Measurements from ENCODE around the gene KSR1. TPM values are rescaled to one million over a fixed set of nuclear protein-coding genes. Genes with fewer than 3 reads are reported as not detected.

KSR1 gene
- polyA plus RNA-seq, 1 of the 3 experiments (the other 2 are of a cell fraction) = 7.5 TPM

GRCh38 chr17:27418366-27418615, 38.0 kb upstream of the KSR1 start:
- H3F3A ChIP-seq (replicated peaks; ENCODE audit: insufficient read depth) = no peaks in the 10 kb centered on the region
- no peak overlapping the region for H3K4me3 ChIP-seq (ENCODE audit: low read depth in 2 of 2, low read length in 1 of 2)
- H3K27ac ChIP-seq (ENCODE audit: low read depth in 2 of 2, low read length in 1 of 2) = no peak overlapping the region
- WGBS (ENCODE audit: low lambda C conversion rate) = 29% methylated on average over 2 of the region's 3 CpGs
- no peaks in the 10 kb centered on the region; a peak in 1 of 4 replicates for H3K4me1 ChIP-seq (ENCODE audit: control insufficient read depth in 1 of 2, insufficient read depth in 2 of 2, low read depth in 1 of 2, low read length in 1 of 2)
- no peak overlapping the region for H2AFZ ChIP-seq (ENCODE audit: low read depth)
- no peaks in the 10 kb centered on the region for H3K9me2 ChIP-seq
- no peaks in the 10 kb centered on the region; the same call in 1 of the 2 replicates for H3K27me3 ChIP-seq (ENCODE audit: insufficient read depth)
- no peak overlapping the region for H3K4me2 ChIP-seq
- H3K9me3 ChIP-seq = no peaks in the 10 kb centered on the region
- no peak for TF ChIP-seq EP300 (IDR thresholded peaks at IDR 0.05; ENCODE audit: borderline replicate concordance in 1 of 2, low read depth in 1 of 2, low read length in 1 of 2)
- TF ChIP-seq POLR2AphosphoS5 (IDR thresholded peaks at IDR 0.05; ENCODE audit: low read depth, low read length) = no peak
- no peak for TF ChIP-seq TAF1 (IDR thresholded peaks at IDR 0.05; ENCODE audit: borderline replicate concordance, low read depth, low read length)
- no peak for TF ChIP-seq YY1 (IDR thresholded peaks at IDR 0.05; ENCODE audit: low read depth)
- no peak for TF ChIP-seq MXI1 (IDR thresholded peaks at IDR 0.05; ENCODE audit: low read depth, low read length)
- TF ChIP-seq TCF12 (IDR thresholded peaks at IDR 0.05) = no peak
- no peaks in the 10 kb centered on the region for H4K20me1 ChIP-seq (ENCODE audit: insufficient read depth)
- POLR2A ChIA-PET = no interaction called here
- CTCF ChIA-PET = no interaction called here
- no peaks in the 10 kb centered on the region for H3K36me3 ChIP-seq (replicated peaks in 1 of 2; ENCODE audit: control insufficient read depth in 1 of 2, insufficient read depth in 2 of 2, low read length in 1 of 2)
- no peak overlapping the region for H3K9ac ChIP-seq
- DNase-seq = no peak
- no peaks in the 10 kb centered on the region for H3K79me2 ChIP-seq (ENCODE audit: insufficient read depth)

GRCh38 chr17:27419156-27419555, 37.1 kb upstream of the KSR1 start:
- Histone ChIP-seq H3K79me2 (ENCODE audit: insufficient read depth) (no peaks in the 10 kb centered on the region), H4K20me1 (ENCODE audit: insufficient read depth) (no peaks in the 10 kb centered on the region), H2AFZ (ENCODE audit: low read depth) (no peak overlapping the region), H3K9me3 (no peaks in the 10 kb centered on the region), H3K4me2 (no peak overlapping the region), H3K36me3 (replicated peaks in 1 of 2; ENCODE audit: control insufficient read depth in 1 of 2, insufficient read depth in 2 of 2, low read length in 1 of 2) (no peaks in the 10 kb centered on the region), H3F3A (replicated peaks; ENCODE audit: insufficient read depth) (no peaks in the 10 kb centered on the region), H3K27ac (ENCODE audit: low read depth in 2 of 2, low read length in 1 of 2) (no peak overlapping the region), H3K9me2 (no peaks in the 10 kb centered on the region), H3K4me1 (ENCODE audit: control insufficient read depth in 1 of 2, insufficient read depth in 2 of 2, low read depth in 1 of 2, low read length in 1 of 2) (no peaks in the 10 kb centered on the region; a peak in 1 of 4 replicates), H3K4me3 (ENCODE audit: low read depth in 2 of 2, low read length in 1 of 2) (no peak overlapping the region), H3K27me3 (ENCODE audit: insufficient read depth) (no peaks in the 10 kb centered on the region; the same call in 1 of the 2 replicates), H3K9ac (no peak overlapping the region)
- ChIA-PET CTCF (no interaction called here), POLR2A (no interaction called here)
- DNase-seq = no peak
- WGBS (ENCODE audit: low lambda C conversion rate) = 88% methylated on average over 4 of the region's 4 CpGs
- TF ChIP-seq USF2 (IDR thresholded peaks at IDR 0.05; ENCODE audit: borderline replicate concordance, low read depth, low read length) (no peak), FOSL2 (IDR thresholded peaks at IDR 0.05; ENCODE audit: borderline replicate concordance, low read depth) (no peak), POLR2AphosphoS5 (IDR thresholded peaks at IDR 0.05; ENCODE audit: low read depth, low read length) (no peak), TAF1 (IDR thresholded peaks at IDR 0.05; ENCODE audit: borderline replicate concordance, low read depth, low read length) (no peak), PBX3 (IDR thresholded peaks at IDR 0.05) (no peak), YY1 (IDR thresholded peaks at IDR 0.05; ENCODE audit: low read depth) (no peak), CTCF (IDR thresholded peaks at IDR 0.05) (no peak), RXRA (IDR thresholded peaks at IDR 0.05; ENCODE audit: borderline replicate concordance, low read depth) (no peak), REST (IDR thresholded peaks at IDR 0.05; ENCODE audit: low read depth, low read length) (no peak), RAD21 (IDR thresholded peaks at IDR 0.05; ENCODE audit: low read length) (no peak), GATA2 (CRISPR knock-in tag; IDR thresholded peaks at IDR 0.05) (no peak)
